BLaER1 (cell line): ENCODE data around the gene CCDC70.

ENCODE experiments used
- H3K27ac ChIP-seq: shearing (Covaris generic); formaldehyde crosslinking; 2 replicates; pipeline ENCODE4 v1.8.1; 2022
- H3K27me3 ChIP-seq: shearing (Covaris generic); formaldehyde crosslinking; 2 replicates; pipeline ENCODE4 v1.8.1; 2022
- H3K36me3 ChIP-seq: shearing (Covaris generic); formaldehyde crosslinking; 2 replicates; pipeline ENCODE4 v1.8.1; 2022
- H3K4me1 ChIP-seq: shearing (Covaris generic); formaldehyde crosslinking; 2 replicates; pipeline ENCODE4 v1.8.1; 2022
- H3K4me2 ChIP-seq: shearing (Covaris generic); formaldehyde crosslinking; 2 replicates; pipeline ENCODE4 v1.8.1; 2022
- H3K4me3 ChIP-seq: shearing (Covaris generic); formaldehyde crosslinking; 2 replicates; pipeline ENCODE4 v1.8.1; 2022
- H3K9ac ChIP-seq: shearing (Covaris generic); formaldehyde crosslinking; 2 replicates; pipeline ENCODE4 v1.8.1; 2022
- H3K9me3 ChIP-seq: shearing (Covaris generic); formaldehyde crosslinking; 2 replicates; pipeline ENCODE4 v1.8.1; 2022
- H4K20me1 ChIP-seq: shearing (Covaris generic); formaldehyde crosslinking; 2 replicates; pipeline ENCODE4 v1.8.1; 2022
- Cebpa-rat ChIP-seq: shearing (Covaris generic); IDR thresholded peaks from 2 replicates; pipeline ENCODE4 v1.8.1; 2022

CCDC70 gene

GRCh38 chr13:51828730-51829567 is 32.8 kb upstream of the CCDC70 start:
- no peaks in the 10 kb centered on the region for H3K27me3 ChIP-seq
- no peak for TF ChIP-seq Cebpa-rat
- H4K20me1 ChIP-seq: no peaks in the 10 kb centered on the region
- peaks cover 64% of the 10 kb centered on the region for H3K4me1 ChIP-seq
- no peak overlapping the region for H3K4me3 ChIP-seq
- no peak overlapping the region for H3K9ac ChIP-seq
- no peaks in the 10 kb centered on the region for H3K36me3 ChIP-seq
- no peak overlapping the region for H3K27ac ChIP-seq
- H3K9me3 ChIP-seq: no peaks in the 10 kb centered on the region
- peak overlapping the region; percentile 6; the same call in 1 of the 2 replicates for H3K4me2 ChIP-seq

GRCh38 chr13:51829568-51829899 is 32.2 kb upstream of the CCDC70 start:
- no peak overlapping the region for H3K9ac ChIP-seq
- H3K4me1 ChIP-seq: peaks cover 64% of the 10 kb centered on the region
- H3K27ac ChIP-seq: no peak overlapping the region
- peak overlapping the region; percentile 6; the same call in 1 of the 2 replicates for H3K4me2 ChIP-seq
- H3K36me3 ChIP-seq: no peaks in the 10 kb centered on the region
- H3K4me3 ChIP-seq: no peak overlapping the region
- TF ChIP-seq Cebpa-rat: no peak
- H3K9me3 ChIP-seq: no peaks in the 10 kb centered on the region
- no peaks in the 10 kb centered on the region for H4K20me1 ChIP-seq
- no peaks in the 10 kb centered on the region for H3K27me3 ChIP-seq

- Histone ChIP-seq H3K36me3 (no peaks in the 10 kb centered on the region), H3K9me3 (no peaks in the 10 kb centered on the region), H3K27ac (no peak overlapping the region), H3K9ac (no peak overlapping the region), H3K4me2 (no peak overlapping the region), H4K20me1 (no peaks in the 10 kb centered on the region), H3K4me1 (peaks cover 52% of the 10 kb centered on the region), H3K27me3 (no peaks in the 10 kb centered on the region), H3K4me3 (no peak overlapping the region)
- TF ChIP-seq Cebpa-rat: no peak
These were observed 30.2 kb upstream of the CCDC70 start for GRCh38 chr13:51831519-51831918.

GRCh38 chr13:51832471-51833152 is 29.2 kb upstream of the CCDC70 start:
- Histone ChIP-seq H3K27ac (no peak overlapping the region), H4K20me1 (no peaks in the 10 kb centered on the region), H3K27me3 (no peaks in the 10 kb centered on the region), H3K4me1 (peaks cover 41% of the 10 kb centered on the region), H3K9me3 (no peaks in the 10 kb centered on the region), H3K4me3 (no peak overlapping the region), H3K9ac (no peak overlapping the region), H3K36me3 (no peaks in the 10 kb centered on the region), H3K4me2 (peak overlapping the region; percentile 26)
- no peak for TF ChIP-seq Cebpa-rat

- peak overlapping the region; percentile 25 for H3K4me2 ChIP-seq
These were observed 27.8 kb upstream of the CCDC70 start for GRCh38 chr13:51833980-51834379.

GRCh38 chr13:51834581-51835171 is 27.1 kb upstream of the CCDC70 start:
- H3K27me3 ChIP-seq: no peaks in the 10 kb centered on the region
- H3K4me3 ChIP-seq: no peak overlapping the region
- H3K9me3 ChIP-seq: no peaks in the 10 kb centered on the region
- H3K36me3 ChIP-seq: no peaks in the 10 kb centered on the region
- H3K9ac ChIP-seq: no peak overlapping the region
- no peak for TF ChIP-seq Cebpa-rat
- H3K4me1 ChIP-seq: peaks cover 32% of the 10 kb centered on the region
- no peaks in the 10 kb centered on the region for H4K20me1 ChIP-seq
- H3K27ac ChIP-seq: no peak overlapping the region
- peak overlapping the region; percentile 25 for H3K4me2 ChIP-seq

More at GRCh38 chr13:51833980-51834379, 27.8 kb upstream of the CCDC70 start:
- H3K27ac ChIP-seq: no peak overlapping the region
- H3K9ac ChIP-seq: no peak overlapping the region
- no peaks in the 10 kb centered on the region for H3K36me3 ChIP-seq
- no peaks in the 10 kb centered on the region for H3K9me3 ChIP-seq
- H3K4me1 ChIP-seq: peaks cover 37% of the 10 kb centered on the region
- no peak for TF ChIP-seq Cebpa-rat
- H3K27me3 ChIP-seq: no peaks in the 10 kb centered on the region
- H3K4me3 ChIP-seq: no peak overlapping the region
- no peaks in the 10 kb centered on the region for H4K20me1 ChIP-seq

GRCh38 chr13:51837016-51837415 is 24.8 kb upstream of the CCDC70 start:
- no peaks in the 10 kb centered on the region for H3K9me3 ChIP-seq
- H3K4me2 ChIP-seq: no peak overlapping the region
- no peaks in the 10 kb centered on the region for H3K36me3 ChIP-seq
- no peaks in the 10 kb centered on the region for H4K20me1 ChIP-seq
- no peak for TF ChIP-seq Cebpa-rat
- no peak overlapping the region for H3K27ac ChIP-seq
- no peaks in the 10 kb centered on the region for H3K27me3 ChIP-seq
- no peak overlapping the region for H3K9ac ChIP-seq
- no peak overlapping the region for H3K4me3 ChIP-seq
- peaks cover 27% of the 10 kb centered on the region for H3K4me1 ChIP-seq

- no peak overlapping the region for H3K27ac ChIP-seq
- H3K36me3 ChIP-seq: no peaks in the 10 kb centered on the region
These were observed 23.4 kb upstream of the CCDC70 start for GRCh38 chr13:51838240-51838846.

GRCh38 chr13:51839711-51840540 is 21.8 kb upstream of the CCDC70 start:
- H3K4me3 ChIP-seq: no peak overlapping the region
- H3K9me3 ChIP-seq: no peaks in the 10 kb centered on the region
- no peak overlapping the region for H3K9ac ChIP-seq
- no peaks in the 10 kb centered on the region for H3K36me3 ChIP-seq
- H3K27me3 ChIP-seq: no peaks in the 10 kb centered on the region
- no peak overlapping the region for H3K27ac ChIP-seq
- no peaks in the 10 kb centered on the region for H4K20me1 ChIP-seq
- H3K4me2 ChIP-seq: no peak overlapping the region
- H3K4me1 ChIP-seq: peaks cover 4% of the 10 kb centered on the region
- no peak for TF ChIP-seq Cebpa-rat

More at GRCh38 chr13:51838240-51838846, 23.4 kb upstream of the CCDC70 start:
- Histone ChIP-seq H3K4me1 (peaks cover 17% of the 10 kb centered on the region), H3K9me3 (no peaks in the 10 kb centered on the region), H3K27me3 (no peaks in the 10 kb centered on the region), H3K4me3 (no peak overlapping the region), H3K9ac (no peak overlapping the region), H3K4me2 (no peak overlapping the region), H4K20me1 (no peaks in the 10 kb centered on the region)
- no peak for TF ChIP-seq Cebpa-rat
